DMS153 treated with DMSO at 0.1 percent for 48 hours (cell line): ENCODE data around the gene IZUMO1R.
"Not testable (repeated sequence)": the region's sequence is repeated elsewhere in the genome, so short reads cannot be mapped to it uniquely, and the experiment has no call there.

Experiments used
- DNase-seq: peaks from one replicate; lab custom pipeline; 2025; ENCODE audit not compliant: unreplicated experiment; lab: John Stamatoyannopoulos, UW

IZUMO1R gene

GRCh38 chr11:94303966-94304958, at the start of gene IZUMO1R:
IZUMO1R (plus strand) TSS chr11:94304580; CDS start chr11:94305637, 1,057 bp downstream.
- DNase-seq = no peak

DNA sequence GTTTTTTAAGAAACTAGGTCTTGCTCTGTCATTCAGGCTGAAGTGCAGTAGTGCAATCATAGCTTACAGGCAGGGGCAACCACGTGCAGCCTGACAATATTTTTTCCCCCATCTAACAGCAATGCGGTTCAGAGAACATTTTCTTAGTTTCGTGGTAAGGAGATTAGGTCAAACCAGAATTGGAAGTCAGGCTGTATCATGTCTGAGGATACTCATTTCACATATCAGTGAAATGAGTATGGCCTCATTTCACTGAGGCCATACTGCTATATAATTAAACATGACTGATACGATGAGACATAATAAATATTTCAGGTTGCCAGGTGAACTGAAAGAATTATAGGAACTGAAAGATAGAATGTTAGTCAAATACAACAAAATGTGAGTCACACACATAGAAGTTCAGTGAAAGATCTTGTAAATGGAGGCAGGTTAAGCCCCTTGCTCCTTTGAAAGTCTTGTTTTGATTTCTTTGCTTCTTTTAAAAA, 32.5 kb upstream of the IZUMO1R start:
- no peak for DNase-seq

GRCh38 chr11:94272738-94273313, 31.6 kb upstream of the IZUMO1R start:
- DNase-seq = no peak

- DNase-seq = no peak
These were observed 28.4 kb upstream of the IZUMO1R start for GRCh38 chr11:94275961-94276360.

DNA sequence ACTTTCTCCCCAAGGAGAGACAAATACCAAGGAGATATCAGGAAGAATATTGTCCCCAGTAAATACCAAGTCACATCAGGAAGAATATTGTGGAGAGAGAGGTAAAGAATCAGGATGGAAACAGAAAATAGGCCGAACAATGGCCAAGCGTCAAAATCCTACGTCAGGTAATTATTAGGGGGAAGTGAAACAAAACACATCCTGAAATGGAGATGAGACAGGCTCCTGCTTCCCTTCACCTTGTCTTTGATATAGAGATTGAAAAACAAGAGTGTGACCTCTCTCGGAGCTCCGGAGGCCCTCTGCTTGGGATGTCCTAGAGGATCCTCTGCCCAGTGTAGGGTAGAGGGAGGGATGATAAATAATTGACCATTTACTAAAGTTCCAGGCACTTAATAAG, 27.4 kb upstream of the IZUMO1R start:
- no peak for DNase-seq

DNA sequence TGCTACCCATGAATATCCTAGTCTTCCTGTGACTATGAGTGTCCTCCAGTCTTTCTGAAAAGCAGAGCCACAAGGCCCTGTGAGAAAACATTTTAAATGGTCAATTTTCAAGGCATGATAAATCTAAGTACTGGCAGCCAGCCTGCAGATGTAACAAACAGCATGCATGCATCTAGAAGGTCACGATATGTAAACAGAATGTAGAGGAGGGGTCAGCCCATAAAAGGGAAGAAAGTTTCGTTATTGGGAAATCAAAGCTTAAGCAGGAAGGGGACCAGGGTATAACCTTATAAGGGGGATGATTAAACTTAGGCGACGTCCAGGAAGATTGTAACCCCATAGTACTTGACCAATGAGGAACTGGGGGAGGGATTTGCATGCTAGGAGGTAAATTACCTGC, 26.2 kb upstream of the IZUMO1R start:
- DNase-seq = not testable (repeated sequence)

- no peak for DNase-seq
These were observed 24.4 kb upstream of the IZUMO1R start for GRCh38 chr11:94279996-94280395.

DNA sequence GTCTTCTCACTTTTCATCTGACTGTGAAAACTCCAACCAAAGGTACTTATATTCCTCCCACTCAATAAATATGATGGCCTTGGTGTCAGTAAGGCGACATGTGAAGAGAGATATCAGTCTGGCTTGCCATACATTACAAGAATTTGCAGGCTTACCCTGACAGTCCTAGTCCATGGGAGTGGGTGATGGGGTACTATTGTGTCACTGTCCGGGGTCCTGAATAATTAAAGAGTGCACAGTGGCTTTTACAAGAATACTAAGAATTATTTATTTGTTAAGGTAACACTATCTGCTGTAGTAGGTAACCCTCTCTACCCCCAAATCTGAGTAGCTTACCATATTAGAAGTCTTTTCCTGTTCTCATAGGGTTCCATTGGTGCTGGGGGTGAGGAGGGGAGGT, 23.1 kb upstream of the IZUMO1R start:
- DNase-seq = no peak

DNA sequence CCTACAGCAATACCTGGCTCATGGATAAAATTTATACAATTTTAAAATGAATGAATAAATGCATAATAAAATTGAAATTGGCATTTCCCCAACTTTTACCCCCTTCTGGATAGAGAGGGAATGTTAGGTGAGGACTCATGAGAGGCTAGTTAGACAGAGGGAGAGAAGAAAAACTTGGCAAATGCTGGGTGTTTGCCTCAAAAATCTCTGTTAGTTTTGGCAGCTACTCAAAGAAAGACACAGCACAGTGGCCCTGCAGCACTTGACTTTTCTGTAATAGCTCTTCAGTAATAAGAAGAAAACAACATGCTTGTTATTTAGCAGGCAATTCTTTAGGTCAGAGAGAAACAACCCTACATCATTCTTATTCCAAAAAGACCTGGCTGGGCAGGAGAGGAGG, 20.7 kb upstream of the IZUMO1R start:
- DNase-seq = no peak

GRCh38 chr11:94295534-94295933, 8.8 kb upstream of the IZUMO1R start:
- DNase-seq = no peak

- DNase-seq = no peak
These were observed 6.3 kb upstream of the IZUMO1R start for GRCh38 chr11:94297985-94298576.

GRCh38 chr11:94302776-94303175, 1.6 kb upstream of the IZUMO1R start:
- no peak for DNase-seq

DNA sequence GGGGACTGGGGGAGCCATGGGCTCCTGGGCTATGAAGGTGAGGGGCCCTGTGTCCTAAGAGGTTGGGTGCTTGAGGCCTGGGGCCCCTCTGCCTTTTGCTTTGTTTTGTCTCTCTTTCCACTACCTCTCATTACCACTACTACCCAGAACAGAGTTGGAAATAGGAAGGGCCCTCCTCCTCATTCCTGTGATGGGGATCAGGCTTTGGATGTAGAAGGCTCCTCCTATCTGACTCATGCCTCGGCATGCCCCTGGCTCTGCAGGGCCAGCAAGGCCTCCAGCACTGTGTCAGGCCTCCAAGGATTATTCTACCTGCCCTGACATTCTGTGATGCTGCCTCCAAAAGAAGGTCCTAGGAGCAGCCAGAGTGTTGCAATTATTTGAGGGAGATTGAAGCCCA, 766 bp downstream of the IZUMO1R start:
- no peak for DNase-seq

DNA sequence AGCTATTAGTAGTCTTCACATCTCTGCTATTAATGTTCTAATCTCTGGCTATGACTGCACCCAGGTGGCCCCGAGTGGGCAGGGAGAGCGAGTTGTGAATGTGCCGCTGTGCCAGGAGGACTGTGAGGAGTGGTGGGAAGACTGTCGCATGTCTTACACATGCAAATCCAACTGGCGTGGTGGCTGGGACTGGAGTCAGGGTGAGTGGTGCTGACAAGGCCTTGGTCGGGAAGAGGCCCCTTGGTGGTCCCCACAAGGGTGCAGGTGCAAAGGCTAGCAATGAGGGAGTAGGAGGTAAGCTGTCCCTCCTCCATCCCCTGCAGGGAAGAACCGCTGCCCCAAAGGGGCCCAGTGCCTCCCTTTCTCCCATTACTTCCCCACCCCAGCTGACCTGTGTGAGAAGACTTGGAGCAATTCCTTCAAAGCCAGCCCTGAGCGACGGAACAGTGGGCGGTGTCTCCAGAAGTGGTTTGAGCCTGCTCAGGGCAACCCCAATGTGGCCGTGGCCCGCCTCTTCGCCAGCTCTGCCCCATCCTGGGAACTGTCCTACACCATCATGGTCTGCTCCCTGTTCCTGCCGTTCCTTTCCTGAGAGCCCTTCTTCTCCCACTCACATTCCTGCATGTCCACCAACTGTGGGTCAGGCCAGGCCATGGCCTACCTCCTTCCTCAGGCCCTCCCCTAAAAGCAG, 2.9 kb downstream of the IZUMO1R start:
- no peak for DNase-seq

DNA sequence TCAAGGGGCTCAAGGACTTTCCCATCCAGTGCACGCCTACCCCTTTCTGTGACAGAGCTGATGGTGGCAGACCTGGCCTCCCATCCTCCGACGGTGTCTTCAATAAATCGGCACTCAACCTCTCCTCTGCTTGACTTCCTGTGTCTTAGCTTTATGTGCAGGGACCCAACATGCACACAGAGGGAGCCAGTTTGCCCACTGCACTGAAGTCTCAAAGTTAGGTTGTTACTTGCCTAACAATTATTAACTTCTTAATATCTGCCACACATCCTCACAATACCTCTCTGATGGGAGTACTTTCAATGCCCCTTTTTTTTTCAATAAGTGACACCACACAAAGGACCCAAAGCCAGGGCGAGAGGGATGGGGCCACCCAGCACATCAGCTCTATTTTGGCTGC, 3.6 kb downstream of the IZUMO1R start:
- no peak for DNase-seq

- DNase-seq = no peak
These were observed 5.4 kb downstream of the IZUMO1R start for GRCh38 chr11:94309757-94310156.

- DNase-seq = no peak
These were observed 6.0 kb downstream of the IZUMO1R start for GRCh38 chr11:94310191-94310875.

DNA sequence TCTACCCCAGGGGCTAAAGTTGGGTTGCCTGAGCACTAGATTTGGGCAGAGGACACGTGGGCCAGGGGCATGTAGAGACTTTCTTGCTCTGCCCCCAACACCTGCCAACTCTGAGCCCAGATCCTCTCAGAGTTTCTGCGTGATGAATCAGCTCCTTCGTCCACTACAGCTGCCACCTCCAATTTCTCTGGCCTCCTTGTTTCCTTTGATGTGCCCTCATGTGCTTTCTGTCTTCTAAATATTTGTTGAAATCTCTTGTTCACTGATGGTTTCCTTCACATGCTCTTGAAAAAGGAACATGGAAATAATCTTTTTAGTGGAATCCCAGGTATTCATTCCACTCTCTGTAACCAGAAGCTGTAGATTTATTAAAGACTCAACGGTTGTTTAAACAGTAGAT, 8.0 kb downstream of the IZUMO1R start:
- DNase-seq = no peak

- DNase-seq = no peak
These were observed 9.7 kb downstream of the IZUMO1R start for GRCh38 chr11:94314064-94314463.

DNA sequence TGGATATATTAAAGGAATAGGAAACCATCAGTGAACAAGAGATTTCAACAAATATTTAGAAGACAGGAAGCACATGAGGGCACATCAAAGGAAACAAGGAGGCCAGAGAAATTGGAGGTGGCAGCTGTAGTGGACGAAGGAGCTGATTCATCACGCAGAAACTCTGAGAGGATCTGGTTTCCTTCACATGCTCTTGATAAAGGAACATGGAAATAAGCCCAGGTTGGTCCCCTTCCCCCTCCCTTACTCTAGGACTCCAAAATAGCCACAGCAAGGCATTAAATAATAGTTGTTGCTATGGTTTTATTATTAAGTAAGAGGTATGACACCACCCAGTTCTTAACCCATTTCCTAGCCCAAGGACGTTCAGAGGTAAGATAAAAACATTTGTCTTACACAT, 11.3 kb downstream of the IZUMO1R start:
- DNase-seq = no peak

DNA sequence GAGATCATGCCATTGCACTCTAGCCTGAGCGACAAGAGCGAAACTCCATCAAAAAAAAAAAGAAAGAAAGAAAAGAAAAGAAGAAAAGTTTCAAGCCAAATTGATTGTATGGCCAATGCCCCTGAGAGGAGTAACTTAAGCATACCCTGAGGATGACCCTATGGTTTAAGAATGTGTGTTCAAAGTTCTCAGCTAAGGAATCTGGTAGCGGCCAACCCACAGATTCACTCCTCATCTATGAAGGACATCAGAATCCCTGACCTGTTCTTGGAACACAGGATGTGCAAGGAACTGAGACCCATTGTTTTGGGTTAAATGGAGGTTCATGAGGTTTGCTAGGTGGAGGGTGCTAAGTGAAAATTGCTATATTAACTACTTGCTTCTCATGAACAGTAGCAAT, 18.1 kb downstream of the IZUMO1R start:
- DNase-seq = no peak
